GM12873 (cell line): Measurements from ENCODE around the gene WNK1.

Experiments
- CTCF ChIP-seq: IDR thresholded peaks from 2 replicates; pipeline ENCODE4 v1.5.1; 2012; ENCODE audit warnings: low read depth, mild to moderate bottlenecking, moderate library complexity, low read length, control low read depth; ENCODE audit not compliant: insufficient read depth; ENCODE audit errors: missing control alignments

WNK1 gene

GRCh38 chr12:805022-805632 is 52.7 kb downstream of the WNK1 start:
- no peak for TF ChIP-seq CTCF

- no peak for TF ChIP-seq CTCF
These were observed 53.9 kb downstream of the WNK1 start for GRCh38 chr12:806200-806791.

- no peak for TF ChIP-seq CTCF
These were observed 54.8 kb downstream of the WNK1 start for GRCh38 chr12:807041-807735.

GRCh38 chr12:810116-810515 is 57.7 kb downstream of the WNK1 start:
- no peak for TF ChIP-seq CTCF

- no peak for TF ChIP-seq CTCF
These were observed 58.5 kb downstream of the WNK1 start for GRCh38 chr12:810671-811415.

- TF ChIP-seq CTCF = no peak
These were observed 60.6 kb downstream of the WNK1 start for GRCh38 chr12:812950-813349.
